Activated CD4-positive, alpha-beta T cell treated with anti-CD3 and anti-CD28 coated beads, Interleukin-2, Interleukin-6, amounts not matched to agents 100 ng/mL and 50 ng/mL, durations not matched to agents 16 hours and 8 hours (primary cell): ENCODE measurements around the gene CSRNP3.

ENCODE experiments used
- DNase-seq: peaks from one replicate; pipeline ENCODE4 v3.0.0-alpha.2; 2020

The CSRNP3 gene

GRCh38 chr2:165697748-165698443 is 228.4 kb downstream of the CSRNP3 start:
- no peak for DNase-seq

DNA sequence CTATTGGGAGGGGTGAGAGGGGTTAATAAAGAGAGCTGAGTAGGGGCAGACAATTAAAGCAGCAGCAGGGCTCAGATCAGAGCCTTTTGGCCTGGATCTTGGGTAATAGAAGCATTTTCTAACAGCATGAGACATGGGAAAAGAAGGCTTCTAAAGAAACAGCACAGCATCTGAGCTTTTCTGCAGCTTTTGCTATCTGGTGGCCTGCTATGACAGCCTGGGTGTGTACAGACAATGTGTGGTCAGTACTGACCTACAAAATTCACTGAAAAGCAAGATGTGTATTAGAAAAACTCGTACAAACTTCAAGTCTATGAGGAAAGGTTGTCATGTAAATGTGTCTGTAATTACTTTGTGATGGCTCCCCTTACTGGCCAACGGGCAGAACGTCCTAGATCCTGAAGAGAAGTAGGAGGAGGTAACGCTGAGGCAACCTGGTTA is 229.0 kb downstream of the CSRNP3 start:
- DNase-seq: peak; percentile 14

DNA sequence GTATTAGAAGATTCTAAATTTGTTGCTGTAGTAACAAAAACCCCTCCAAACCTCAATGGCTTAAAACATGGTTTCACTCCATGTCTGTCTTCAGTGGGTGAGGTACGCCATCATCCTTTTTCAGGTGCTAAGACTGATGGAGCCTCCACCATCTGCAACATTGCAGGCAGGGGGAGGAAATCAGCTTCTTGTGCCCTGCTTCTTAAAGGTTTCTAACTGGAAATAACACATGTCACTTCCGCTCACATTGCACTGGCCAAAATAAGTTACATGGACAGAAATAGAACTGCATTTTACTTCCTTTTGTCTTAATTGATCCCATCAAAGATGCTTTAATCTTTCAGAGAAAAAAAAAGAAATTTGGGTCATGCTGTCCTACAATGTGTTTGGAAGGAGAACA is 230.4 kb downstream of the CSRNP3 start:
- DNase-seq: no peak

GRCh38 chr2:165700531-165700930 is 231.0 kb downstream of the CSRNP3 start:
- no peak for DNase-seq

GRCh38 chr2:165701147-165701546 is 231.6 kb downstream of the CSRNP3 start:
- no peak for DNase-seq

GRCh38 chr2:165706960-165707487 is 237.5 kb downstream of the CSRNP3 start:
- no peak for DNase-seq

GRCh38 chr2:165716091-165716490 is 246.6 kb downstream of the CSRNP3 start:
- no peak for DNase-seq

DNA sequence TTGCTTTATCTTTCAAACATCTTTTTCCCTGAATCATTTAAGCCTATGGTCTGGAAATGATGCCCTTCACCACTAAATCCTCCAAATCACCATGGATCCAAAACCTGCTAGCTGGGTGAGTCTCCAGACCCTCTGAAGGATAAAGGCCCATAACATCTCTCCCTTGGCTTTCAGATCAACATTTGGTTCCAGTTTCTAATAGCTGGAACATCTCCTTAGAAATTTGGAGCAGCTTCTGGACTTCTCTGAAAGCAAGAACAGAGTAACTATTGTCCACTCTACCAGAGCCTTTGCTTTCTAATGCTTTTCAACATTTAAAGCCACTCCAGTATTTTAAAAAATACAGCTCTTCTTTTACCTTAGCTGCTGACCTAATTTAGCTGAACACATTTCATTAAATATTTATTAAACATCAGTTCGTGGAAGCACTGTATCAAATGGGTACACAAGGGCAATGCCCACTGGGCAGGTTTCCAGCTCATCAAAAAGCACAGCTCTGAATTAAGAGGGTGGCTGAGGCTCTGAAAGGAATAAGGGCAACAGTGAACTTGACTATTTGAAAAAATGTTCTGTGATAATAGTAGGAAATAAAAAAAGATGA is 249.2 kb downstream of the CSRNP3 start:
- DNase-seq: no peak

DNA sequence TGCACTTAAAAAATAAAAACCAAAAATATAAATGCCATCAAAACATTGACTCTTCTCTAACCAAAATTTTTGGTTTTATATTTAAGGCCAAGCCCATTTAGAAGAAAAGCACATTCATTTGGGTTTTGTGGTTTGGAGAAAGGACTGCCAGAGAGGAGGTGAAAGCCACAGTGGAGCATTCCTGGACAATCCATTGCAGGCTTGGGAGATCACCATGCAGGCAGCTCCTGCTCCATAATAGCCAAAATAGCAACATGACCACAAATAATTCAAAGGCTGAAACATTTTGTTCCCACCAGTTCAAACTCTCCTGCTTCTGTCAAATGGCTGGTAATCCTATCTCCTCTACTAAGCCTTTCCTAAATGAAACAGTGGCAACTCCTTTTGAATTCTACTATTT is 251.0 kb downstream of the CSRNP3 start:
- no peak for DNase-seq

GRCh38 chr2:165725421-165725820 is 255.9 kb downstream of the CSRNP3 start:
- no peak for DNase-seq
